Activated naive CD4-positive, alpha-beta T cell treated with Interleukin-2 at 50 U/mL for 16 hours (primary cell): ENCODE results near the gene ECE2.

Experiments
- DNase-seq: peaks from one replicate; pipeline ENCODE4 v3.0.0-alpha.2; 2020

The ECE2 gene

DNA sequence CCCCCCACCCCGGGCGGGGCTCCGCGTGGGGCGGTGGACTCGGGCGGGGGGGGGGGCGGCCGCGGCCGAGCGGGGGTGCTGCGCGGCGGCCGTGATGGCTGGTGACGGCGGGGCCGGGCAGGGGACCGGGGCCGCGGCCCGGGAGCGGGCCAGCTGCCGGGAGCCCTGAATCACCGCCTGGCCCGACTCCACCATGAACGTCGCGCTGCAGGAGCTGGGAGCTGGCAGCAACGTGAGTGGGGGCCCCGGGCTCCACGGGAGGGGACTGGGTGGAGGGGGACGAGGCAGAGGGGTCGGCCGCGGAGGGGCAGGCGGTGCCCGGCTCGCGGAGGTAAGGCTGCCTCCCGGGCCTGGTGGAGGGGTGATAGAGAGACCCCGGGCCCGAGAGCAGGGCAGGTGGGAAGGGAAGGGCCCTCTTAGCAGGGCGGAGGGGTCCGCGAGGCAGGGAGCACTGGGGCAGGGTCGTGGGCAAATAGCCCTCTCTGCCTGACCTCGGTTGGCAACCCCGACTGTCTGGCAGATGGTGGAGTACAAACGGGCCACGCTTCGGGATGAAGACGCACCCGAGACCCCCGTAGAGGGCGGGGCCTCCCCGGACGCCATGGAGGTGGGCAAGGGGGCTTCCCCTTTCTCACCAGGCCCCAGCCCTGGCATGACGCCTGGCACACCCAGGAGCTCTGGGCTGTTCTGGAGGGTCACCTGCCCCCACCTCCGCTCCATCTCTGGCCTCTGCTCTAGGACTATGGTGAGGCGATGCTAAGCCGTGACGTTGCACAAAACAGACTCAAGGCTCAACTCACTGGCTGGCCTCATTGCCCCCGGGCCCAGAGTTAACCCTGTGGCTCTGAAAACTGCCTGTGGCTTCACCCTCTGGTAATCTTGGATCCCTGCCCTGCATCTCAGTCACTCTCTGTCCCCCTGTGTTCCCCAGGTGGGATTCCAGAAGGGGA lies at the start of gene ECE2:
Gene ECE2 (plus strand): TSS at position 62 of the 950 bp plus-strand sequence. CDS start 132 bp downstream, at position 194.
- no peak for DNase-seq

DNA sequence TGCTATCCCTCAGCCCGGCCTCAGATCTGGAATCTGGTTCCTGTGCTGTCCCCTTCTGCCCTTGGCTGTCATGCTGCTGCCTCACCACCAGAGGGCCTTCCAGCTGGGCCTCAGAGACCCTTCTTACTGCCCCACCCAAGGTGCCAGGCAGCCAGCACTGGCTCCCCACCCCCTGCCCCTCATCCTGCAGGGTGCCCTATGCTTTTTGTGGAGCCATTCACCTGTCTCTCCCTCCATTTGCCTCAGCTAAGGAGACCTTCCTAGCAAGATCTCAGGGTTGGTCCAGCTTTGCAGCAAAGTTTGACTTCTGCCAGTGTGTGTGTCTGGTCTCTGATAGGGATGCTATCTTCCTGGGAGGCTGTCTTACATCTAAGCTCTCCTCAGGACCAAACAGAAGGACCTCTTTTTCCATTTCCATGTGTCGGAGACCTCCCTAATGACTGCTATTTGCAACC lies 48.3 kb upstream of the ECE2 start:
- peak; percentile 53 for DNase-seq

DNA sequence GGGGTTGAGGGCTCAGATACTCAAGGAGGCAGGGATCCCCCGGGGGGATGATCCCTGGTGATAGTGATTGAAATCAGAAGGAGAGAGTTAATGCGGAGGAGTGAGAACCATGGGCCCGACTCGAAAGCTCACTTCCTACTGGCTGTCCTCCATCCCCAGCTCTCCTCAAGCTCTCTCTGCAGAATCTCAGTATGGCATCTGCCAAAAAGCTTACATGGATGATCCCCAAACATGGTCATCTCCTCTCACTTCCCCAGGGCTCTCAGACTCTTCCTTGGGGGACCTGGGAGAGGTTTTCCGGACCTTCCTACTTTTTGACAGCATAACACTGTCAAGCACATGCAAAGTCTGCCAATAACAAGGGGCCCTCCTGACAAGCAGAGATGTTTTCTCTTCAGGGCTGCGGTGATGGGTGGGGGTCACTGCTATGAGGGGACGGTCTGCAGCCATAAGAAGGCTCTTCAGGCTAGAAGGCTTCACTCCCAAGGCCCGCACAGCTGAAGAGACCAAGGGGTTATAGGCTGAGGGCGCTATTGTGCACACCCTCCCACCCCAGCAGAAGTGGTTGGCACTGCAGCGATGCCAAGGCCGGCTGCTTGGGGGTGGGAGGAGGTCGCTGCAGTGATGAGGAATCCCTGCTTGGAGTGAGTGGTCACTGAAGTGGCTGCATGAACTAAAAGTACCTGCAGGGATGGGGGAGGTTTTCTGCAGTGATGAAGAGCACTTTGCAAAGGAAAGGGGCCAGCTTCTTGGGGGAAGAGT lies 47.3 kb upstream of the ECE2 start:
- no peak for DNase-seq

DNA sequence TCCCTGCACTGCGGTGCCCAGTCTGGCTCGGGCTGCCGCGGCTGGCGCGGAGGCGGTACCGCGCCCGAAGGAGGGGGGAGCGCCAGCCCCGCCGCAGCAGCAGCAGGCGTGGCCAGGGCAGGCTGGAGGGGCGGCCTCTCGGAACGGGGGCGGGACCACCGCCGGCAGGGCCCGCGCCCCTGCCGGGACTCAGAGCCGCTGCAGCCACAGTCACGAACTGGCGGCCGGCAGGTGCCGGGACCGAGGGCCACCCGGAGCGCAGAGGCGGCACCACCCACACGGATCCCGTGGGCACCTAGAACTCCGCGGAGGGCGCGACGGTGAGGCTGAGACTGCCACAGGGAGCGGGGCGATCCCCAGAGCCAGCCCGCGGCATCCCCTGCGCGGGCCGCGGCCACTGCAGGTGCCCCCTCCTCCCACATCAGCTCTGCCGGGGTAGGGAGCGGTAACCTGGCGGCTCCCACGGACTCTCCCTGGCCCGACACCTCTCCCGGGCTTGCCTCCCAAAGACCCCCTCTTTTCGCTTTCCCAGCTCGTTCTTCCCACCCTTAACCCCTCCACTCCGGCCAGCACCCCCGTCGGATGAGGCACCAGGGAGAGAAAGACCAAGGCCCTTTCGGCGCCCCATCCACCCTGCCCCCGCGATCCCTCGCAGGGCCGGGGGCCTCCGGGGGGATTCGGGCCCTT lies 46.3 kb upstream of the ECE2 start, which contains the start of gene VWA5B2:
Gene VWA5B2 (plus strand): TSS at position 192 of the 687 bp plus-strand sequence. CDS start 944 bp downstream, outside the sequence.
- DNase-seq = peak; percentile 82

DNA sequence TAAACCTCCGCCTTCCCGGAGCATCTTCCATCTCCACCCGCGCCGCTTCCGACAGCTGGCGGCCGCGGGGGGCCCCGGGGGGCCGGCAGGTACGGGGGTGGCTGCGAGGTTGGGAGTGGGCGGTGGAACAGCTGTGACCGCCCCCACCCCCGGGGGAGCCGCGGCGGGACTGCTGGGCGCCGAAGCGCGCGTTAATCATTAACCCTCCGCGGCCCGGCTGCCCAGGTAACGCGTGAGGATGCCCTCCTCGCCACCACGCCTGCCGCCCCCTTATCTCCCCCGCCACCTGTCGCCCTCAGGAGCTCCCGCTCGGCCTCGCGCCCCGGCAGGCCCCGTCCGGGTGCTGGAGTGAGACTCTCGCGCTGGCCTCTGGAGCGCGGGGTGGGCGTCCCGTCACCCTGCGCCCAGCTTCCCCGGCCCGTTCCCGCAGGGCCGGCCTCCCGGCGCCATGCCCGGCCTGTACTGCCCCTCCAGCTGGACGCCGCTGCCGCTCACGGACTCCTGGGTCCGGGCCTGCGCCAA lies 45.7 kb upstream of the ECE2 start:
- DNase-seq = no peak

DNA sequence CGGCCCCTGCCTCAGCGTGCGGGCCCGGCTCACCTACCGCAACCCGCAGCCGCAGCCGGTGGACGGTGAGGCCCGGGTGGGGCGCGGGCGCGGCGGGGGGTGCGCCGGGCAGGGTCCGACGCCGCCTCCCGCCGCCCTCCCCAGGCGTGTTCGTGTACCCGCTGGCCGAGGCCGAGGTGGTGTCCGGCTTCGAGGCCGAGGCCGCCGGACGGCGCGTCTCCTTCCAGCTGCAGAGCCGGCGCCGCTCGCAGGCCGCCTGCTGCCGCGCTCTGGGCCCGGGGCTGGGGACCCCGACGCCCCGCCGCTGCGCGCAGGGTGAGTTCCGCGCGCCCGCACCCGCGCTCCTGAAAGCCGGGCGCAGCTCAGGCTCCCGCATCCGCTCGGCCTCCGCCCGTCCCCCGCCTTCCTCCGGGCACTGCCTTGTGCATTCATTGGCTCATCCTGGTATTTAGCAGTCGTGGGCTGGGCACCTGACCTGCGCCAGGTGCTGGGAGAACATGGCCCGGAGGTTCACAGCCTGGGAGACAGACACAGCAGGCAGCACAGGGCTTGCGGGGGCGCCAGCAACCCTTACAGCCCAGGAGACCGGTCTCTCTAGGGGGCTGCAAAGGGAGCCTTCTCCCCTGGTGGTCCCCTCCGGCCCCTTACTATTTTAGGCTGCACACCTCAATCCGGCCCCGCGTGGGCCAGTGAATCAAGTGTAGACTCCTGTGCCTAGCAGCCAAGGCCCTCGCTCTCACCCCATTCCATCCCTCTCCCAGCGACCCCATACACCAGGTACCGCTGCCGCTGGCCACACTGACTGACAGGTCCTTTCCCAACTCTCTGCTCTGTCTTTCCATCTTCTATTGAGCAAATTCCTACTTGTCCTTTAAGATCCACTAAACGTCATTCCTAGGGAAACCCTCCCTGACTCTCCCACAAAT lies 45.0 kb upstream of the ECE2 start:
- no peak for DNase-seq

DNA sequence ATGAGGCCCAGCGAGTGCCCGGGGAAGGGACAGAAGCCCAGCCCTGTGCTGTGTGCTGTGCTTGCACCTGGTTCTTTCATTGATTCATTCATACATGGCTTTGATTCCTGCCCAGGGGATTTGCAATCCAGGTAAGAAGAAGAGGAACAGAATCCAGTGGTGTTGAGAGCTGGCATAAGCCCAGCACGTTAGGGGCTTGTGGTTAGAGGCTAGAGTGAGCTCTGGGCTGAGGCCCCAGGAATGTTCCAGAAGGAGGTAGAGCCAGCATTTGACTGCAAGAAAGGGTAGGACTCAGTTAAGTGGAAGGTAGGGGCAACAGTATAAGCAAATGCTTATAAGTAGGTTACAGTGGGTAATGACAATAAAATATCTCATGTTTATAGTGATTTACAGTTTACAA lies 44.2 kb upstream of the ECE2 start:
- DNase-seq = no peak

DNA sequence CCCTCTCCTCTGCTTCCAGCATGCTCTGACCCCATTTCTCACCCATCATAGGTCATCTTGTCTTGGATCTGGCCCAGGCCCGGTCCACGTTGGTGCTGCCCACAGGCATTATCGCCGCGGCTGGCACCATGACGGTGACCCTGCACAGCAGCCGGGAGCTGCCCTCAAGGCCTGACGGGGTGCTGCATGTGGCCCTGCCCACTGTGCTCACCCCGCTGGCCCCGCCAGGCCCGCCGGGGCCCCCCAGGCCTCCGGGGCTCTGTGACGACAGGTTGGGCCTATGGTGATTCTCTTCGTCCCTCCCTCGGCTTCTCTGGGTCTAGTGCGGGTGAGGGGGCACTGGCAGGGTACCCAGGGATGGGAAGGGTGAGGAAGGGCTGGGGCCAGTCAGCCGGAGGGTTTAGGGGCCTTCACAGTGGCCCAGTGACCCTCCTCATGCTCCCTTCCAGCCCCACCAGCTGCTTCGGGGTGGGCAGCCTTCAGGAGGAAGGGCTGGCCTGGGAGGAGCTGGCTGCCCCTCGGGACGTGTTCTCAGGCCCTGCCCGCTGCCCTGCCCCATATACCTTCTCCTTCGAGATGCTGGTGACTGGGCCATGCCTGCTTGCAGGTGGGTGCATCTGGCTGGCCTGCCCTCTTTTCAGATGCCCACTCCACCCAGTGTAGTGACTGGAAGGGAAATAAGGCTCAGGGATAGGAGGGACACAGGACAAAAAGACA lies 42.5 kb upstream of the ECE2 start:
- DNase-seq = no peak

DNA sequence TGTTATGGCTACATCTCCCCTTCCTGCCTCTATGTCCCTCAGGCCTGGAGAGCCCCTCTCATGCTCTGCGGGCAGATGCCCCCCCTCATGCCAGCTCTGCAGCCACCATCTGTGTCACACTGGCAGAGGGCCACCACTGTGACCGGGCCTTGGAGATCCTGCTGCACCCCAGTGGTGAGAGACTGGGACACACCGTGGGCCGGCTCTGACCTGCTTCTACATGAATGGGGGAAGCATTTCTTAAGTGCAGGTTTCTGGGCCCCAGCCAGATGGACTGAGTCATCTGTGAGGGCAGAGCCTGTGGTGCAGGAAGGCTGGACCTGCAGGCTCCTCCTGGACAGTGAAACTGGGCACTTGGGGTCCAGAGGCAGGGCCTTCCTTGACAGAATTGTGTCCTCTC lies 41.6 kb upstream of the ECE2 start:
- DNase-seq = no peak

DNA sequence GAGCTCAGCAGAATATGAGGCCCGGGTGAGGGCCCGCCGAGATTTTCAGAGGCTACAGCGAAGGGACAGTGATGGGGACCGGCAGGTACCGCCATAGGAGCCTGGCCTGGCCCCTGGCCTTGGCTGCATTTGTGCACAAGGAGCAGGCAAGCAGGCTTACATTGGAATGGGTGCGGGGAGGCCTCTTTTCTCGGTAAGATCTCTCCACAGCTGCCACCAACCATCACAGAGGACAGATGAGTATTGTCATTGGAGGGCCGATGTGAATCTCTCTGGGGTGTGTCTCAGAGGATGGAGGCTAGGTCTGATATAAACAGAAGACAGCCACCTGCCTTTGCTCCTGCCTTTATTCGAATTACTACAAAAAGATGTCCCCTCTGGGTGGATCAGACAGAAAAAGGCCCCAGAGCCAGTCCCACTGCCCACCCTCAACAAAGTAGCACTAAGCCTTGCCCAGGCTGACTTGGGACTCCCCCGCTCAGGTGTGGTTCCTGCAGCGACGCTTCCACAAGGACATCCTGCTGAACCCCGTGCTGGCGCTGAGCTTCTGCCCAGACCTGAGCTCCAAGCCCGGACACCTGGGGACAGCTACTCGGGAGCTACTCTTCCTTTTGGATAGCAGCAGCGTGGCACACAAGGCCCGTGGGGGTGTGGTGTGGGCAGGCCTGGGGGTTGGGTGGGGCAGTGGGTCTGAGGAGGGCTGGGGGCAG lies 41.0 kb upstream of the ECE2 start:
- no peak for DNase-seq

DNA sequence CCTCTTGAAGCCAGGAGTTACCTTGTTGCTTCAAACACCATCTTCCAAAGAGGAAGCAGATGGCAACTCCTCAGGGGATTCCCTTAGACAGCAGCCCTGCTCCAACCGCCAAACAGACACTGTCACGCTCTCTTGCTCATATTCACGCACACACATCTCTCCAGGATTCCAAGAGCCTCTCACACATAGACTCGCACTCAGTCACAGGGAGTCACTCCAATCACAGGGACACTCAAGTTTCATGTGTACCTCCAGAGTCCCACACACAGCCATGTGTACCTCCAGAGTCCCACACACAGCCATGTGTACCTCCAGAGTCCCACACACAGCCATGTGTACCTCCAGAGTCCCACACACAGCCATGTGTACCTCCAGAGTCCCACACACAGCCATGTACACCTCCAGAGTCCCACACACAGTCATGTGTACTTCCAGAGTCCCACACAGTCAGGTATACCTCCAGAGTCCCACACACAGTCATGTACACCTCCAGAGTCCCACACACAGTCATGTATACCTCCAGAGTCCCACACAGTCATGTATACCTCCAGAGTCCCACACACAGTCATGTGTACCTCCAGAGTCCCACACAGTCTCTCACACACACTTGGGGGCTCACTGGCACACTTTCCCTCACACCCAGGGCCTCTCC lies 40.3 kb upstream of the ECE2 start:
- no peak for DNase-seq

DNA sequence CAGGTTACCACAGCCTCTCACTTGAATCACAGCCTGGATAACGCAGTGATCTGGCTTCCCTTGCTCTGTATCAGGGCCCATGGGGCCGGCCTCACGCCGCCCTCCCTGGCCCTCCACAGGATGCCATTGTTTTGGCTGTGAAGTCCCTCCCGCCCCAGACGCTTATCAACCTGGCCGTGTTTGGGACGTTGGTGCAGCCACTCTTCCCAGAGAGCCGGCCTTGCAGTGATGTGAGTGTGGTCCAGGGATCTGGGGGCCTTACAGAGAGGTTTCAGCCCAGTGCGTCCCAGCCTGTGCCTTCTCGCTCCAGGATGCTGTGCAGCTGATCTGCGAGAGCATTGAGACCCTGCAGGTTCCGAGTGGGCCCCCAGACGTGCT lies 39.8 kb upstream of the ECE2 start:
- no peak for DNase-seq

DNA sequence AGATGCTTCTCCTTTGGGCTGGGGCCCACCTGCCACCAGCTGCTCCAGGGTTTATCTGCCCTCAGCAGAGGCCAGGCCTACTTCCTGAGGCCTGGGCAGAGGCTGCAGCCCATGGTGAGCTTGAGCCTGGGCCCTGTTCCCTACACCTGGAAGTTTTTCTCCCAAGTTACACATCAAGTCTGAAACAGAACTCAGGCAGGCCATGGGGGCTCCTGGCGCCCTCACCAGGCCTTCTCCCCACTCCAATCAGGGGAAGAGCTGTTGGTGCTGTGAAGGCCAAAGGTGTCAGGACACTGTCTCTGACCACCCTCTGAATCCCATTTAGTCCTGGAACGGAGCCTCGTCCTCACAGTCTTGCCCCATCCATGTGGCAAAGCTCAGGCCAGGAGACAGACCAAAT lies 39.2 kb upstream of the ECE2 start:
- no peak for DNase-seq

DNA sequence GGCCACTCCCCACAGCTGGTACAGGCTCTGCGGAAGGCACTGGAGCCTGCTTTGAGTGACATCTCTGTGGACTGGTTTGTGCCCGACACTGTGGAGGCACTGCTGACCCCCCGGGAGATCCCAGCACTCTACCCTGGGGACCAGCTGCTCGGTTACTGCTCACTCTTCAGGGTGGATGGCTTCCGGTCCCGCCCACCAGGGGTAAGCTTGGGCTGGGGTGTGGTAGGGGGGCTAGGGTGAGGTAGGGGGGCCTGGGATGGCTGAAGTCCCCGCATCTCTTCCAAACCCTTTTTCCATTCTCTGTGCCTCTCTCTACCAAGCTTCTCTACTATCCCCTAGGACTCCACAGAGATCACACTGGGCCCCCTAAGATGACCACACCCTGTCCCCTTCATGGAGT lies 38.6 kb upstream of the ECE2 start:
- DNase-seq = no peak

DNA sequence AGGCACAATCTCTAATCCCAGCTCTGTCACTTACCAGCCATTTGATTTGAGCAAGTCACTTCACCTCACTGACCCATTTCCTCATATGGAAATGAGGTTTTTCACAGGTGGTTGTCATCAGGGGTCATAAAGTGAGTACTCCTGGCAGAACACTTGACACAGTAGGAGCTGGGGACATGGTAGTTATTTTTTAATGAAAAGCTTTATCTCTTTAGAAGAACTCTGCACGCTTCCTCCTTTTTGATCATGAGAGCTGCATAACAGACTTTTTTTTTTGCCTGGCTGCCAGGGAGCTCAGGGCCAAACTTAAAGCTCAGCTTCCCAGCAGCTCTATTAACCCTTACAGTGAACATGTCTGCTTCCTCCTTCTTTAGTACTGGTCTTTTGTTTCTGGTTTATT lies 38.0 kb upstream of the ECE2 start:
- DNase-seq = no peak

DNA sequence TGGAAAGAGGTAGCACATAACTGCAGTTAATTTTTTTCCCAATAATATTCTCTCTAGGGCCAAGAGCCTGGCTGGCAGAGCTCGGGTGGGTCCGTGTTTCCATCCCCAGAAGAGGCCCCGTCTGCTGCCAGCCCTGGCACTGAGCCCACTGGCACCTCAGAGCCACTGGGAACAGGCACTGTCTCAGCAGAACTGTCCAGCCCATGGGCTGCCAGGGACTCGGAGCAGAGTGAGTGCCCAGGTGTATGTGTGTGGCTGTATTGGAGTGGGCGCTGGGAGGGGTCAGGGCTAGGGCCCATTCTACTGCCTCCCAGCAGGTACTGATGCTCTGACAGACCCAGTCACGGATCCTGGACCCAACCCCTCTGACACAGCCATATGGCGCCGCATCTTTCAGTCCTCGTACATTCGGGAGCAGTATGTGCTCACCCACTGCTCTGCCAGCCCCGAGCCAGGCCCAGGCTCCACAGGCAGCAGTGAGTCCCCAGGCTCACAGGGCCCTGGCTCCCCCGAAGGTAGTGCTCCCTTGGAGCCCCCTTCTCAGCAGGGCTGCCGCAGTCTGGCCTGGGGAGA lies 37.5 kb upstream of the ECE2 start:
- DNase-seq = no peak

DNA sequence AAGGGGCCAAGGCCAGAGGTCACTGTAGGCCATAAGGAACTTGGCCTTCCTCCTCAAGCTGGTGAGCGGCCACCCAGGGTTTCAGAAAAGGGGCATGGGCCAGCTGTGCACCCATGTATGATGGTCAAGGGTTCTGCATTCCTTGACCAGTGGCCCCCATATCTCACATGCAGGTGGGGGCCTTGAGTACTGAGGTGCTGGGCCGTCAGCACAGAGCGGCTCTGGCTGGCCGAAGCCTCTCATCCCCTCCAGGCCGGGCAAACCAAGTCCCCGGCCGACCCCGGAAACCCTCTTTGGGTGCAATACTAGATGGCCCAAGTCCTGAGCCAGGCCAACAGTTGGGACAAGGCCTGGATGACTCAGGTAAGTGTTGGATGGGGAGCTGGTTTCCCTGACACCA lies 36.6 kb upstream of the ECE2 start:
- DNase-seq = no peak

DNA sequence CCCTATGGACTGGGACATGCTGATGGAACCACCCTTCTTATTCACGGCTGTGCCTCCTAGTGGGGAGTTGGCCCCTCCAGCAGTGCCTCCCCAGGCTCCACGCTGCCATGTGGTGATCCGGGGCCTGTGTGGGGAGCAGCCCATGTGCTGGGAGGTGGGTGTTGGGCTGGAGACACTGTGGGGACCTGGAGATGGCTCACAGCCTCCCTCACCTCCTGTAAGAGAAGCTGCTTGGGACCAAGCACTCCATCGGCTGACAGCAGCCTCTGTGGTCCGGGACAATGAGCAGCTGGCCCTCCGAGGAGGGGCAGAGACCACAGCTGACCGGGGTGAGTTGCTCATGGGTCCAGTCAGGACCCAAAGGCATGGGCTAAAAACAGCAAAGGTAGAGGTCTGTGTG lies 36.1 kb upstream of the ECE2 start:
- no peak for DNase-seq

DNA sequence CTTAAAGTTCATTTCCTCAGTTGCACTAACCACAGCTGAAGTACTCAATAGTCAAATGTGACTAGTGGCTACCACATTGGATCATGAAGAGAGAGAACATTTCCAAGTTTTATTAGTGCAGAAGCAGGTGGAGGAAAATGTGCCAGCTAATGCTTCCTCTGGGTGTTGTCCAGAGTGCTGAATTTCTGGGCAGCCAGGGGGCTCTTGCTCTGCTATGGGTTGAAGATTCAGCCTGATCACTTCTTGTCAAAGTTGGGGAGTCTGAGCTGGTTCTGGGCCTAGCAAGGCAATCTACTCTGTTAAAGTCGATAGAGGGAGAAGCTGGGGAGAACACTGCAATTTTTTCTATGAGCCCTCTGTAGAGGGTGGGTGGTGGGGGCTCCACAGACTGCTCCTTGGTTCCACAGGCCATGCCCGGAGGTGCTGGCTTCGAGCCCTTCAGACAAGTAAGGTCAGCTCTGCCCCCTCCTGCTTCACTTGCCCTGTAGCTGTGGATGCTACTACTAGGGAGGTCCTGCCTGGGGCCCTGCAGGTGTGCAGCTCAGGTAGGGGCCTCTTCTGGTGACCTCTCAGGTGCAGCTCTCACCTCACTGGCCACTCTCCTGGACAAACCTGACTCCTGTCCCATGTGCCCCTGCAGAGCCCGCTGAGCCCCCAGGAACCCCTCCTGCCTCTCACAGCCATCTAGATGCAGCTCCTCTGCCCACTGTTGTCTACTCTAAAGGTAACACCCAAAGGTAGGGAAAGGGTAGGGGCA lies 35.3 kb upstream of the ECE2 start:
- DNase-seq = no peak
